DOHH2 (cell line): ENCODE data around the gene RHOD.
A peak's percentile ranks its signal among the peaks of the same experiment; 100 is the strongest.

Experiments used
- H3F3A ChIP-seq: fragments of 200-600 bp; sonication (generic), shearing (Covaris generic); 2 replicates; pipeline ENCODE4 v1.6.0; 2016; ENCODE audit warnings: antibody characterized with exemption, mild to moderate bottlenecking; ENCODE audit not compliant: control insufficient read depth, insufficient read depth
- H3K27ac ChIP-seq: fragments of 200-600 bp; sonication (generic); 2 replicates; pipeline ENCODE4 v1.5.1; 2014; ENCODE audit warnings: low read depth, mild to moderate bottlenecking, low read length, moderate library complexity
- H3K27me3 ChIP-seq: fragments of 200-600 bp; sonication (generic); 2 replicates; pipeline ENCODE4 v1.6.1; 2014; ENCODE audit warnings: mild to moderate bottlenecking, low read length, mixed read lengths; ENCODE audit not compliant: control insufficient read depth
- H3K36me3 ChIP-seq: fragments of 200-600 bp; sonication (generic); 2 replicates; pipeline ENCODE4 v1.6.1; 2014; ENCODE audit warnings: mild to moderate bottlenecking, low read length, moderate library complexity, mixed read lengths; ENCODE audit not compliant: control insufficient read depth
- H3K4me1 ChIP-seq: fragments of 200-600 bp; sonication (generic); 2 replicates; pipeline ENCODE4 v1.6.1; 2014; ENCODE audit warnings: mild to moderate bottlenecking, low read length, mixed read lengths; ENCODE audit not compliant: control insufficient read depth
- H3K4me2 ChIP-seq: fragments of 200-600 bp; sonication (generic); 2 replicates; pipeline ENCODE4 v1.6.0; 2014; ENCODE audit warnings: mild to moderate bottlenecking, low read length, moderate library complexity
- H3K4me3 ChIP-seq: fragments of 200-600 bp; sonication (generic); 2 replicates; pipeline ENCODE4 v1.5.1; 2014; ENCODE audit warnings: mild to moderate bottlenecking, low read length, mixed read lengths
- H3K79me2 ChIP-seq: fragments of 200-600 bp; sonication (generic); 2 replicates; pipeline ENCODE4 v1.6.1; 2014; ENCODE audit warnings: mild to moderate bottlenecking, low read length, mixed read lengths; ENCODE audit not compliant: control insufficient read depth
- H3K9me2 ChIP-seq: fragments of 200-600 bp; sonication (generic); replicated peaks from 2 replicates; pipeline ENCODE4 v1.6.1; 2014; ENCODE audit warnings: mild to moderate bottlenecking, low read length, mixed read lengths; ENCODE audit not compliant: control insufficient read depth
- H3K9me3 ChIP-seq: fragments of 200-600 bp; sonication (generic); 2 replicates; pipeline ENCODE4 v1.6.1; 2014; ENCODE audit warnings: antibody characterized with exemption, low read length, mixed read lengths; ENCODE audit not compliant: control insufficient read depth, insufficient read depth
- H4K20me1 ChIP-seq: fragments of 200-600 bp; sonication (generic); 2 replicates; pipeline ENCODE4 v1.6.0; 2014; ENCODE audit warnings: low read depth, mild to moderate bottlenecking, antibody characterized with exemption, low read length, moderate library complexity; ENCODE audit not compliant: control insufficient read depth, insufficient read depth
- CTCF ChIP-seq: fragments of 200-600 bp; sonication (generic); IDR thresholded peaks from one replicate; pipeline ENCODE4 v1.5.1; 2014; ENCODE audit warnings: antibody characterized with exemption, mild to moderate bottlenecking, low read depth, low read length; ENCODE audit not compliant: poor library complexity, severe bottlenecking
- EZH2phosphoT487 ChIP-seq: fragments of 200-600 bp; sonication (generic); IDR thresholded peaks from 2 replicates; pipeline ENCODE4 v1.6.1; 2017; ENCODE audit warnings: borderline replicate concordance, mild to moderate bottlenecking, antibody characterized with exemption, low read length, moderate library complexity, mixed read lengths

RHOD gene

GRCh38 chr11:67114275-67114896, 57.7 kb downstream of the RHOD start:
- Histone ChIP-seq H3F3A (peaks cover 14% of the 10 kb centered on the region), H4K20me1 (no peaks in the 10 kb centered on the region), H3K79me2 (peaks cover 3% of the 10 kb centered on the region), H3K27ac (no peak overlapping the region), H3K9me2 (no peaks in the 10 kb centered on the region), H3K9me3 (no peaks in the 10 kb centered on the region), H3K4me1 (peaks cover 26% of the 10 kb centered on the region), H3K4me3 (no peak overlapping the region), H3K27me3 (peaks cover 39% of the 10 kb centered on the region), H3K4me2 (no peak overlapping the region), H3K36me3 (no peaks in the 10 kb centered on the region)
- TF ChIP-seq CTCF (no peak), EZH2phosphoT487 (no peak)

GRCh38 chr11:67116758-67117105, 60.1 kb downstream of the RHOD start:
- H3K4me2 ChIP-seq = no peak overlapping the region
- no peak overlapping the region for H3K4me3 ChIP-seq
- no peaks in the 10 kb centered on the region for H3K9me2 ChIP-seq
- peaks cover 17% of the 10 kb centered on the region for H3K36me3 ChIP-seq
- H3F3A ChIP-seq = peaks cover 23% of the 10 kb centered on the region
- H3K9me3 ChIP-seq = no peaks in the 10 kb centered on the region
- no peaks in the 10 kb centered on the region for H4K20me1 ChIP-seq
- H3K79me2 ChIP-seq = peaks cover 25% of the 10 kb centered on the region
- peaks cover 34% of the 10 kb centered on the region for H3K27me3 ChIP-seq
- no peak overlapping the region for H3K27ac ChIP-seq
- peaks cover 27% of the 10 kb centered on the region for H3K4me1 ChIP-seq
- no peak for TF ChIP-seq CTCF
- no peak for TF ChIP-seq EZH2phosphoT487

GRCh38 chr11:67117176-67117575, 60.5 kb downstream of the RHOD start:
- H3K9me2 ChIP-seq = no peaks in the 10 kb centered on the region
- H3K27me3 ChIP-seq = peaks cover 34% of the 10 kb centered on the region
- H3K27ac ChIP-seq = no peak overlapping the region
- H3K36me3 ChIP-seq = peaks cover 21% of the 10 kb centered on the region
- H3K4me1 ChIP-seq = peaks cover 30% of the 10 kb centered on the region
- no peaks in the 10 kb centered on the region for H3K9me3 ChIP-seq
- no peaks in the 10 kb centered on the region for H4K20me1 ChIP-seq
- peak overlapping the region; percentile 52 for H3K4me3 ChIP-seq
- peaks cover 21% of the 10 kb centered on the region for H3F3A ChIP-seq
- TF ChIP-seq EZH2phosphoT487 = no peak
- no peak for TF ChIP-seq CTCF
- H3K79me2 ChIP-seq = peaks cover 30% of the 10 kb centered on the region
- H3K4me2 ChIP-seq = peak overlapping the region; percentile 55
